Calu3 (cell line): ENCODE results near the gene TNFRSF17. TPM values are rescaled to one million over a fixed set of nuclear protein-coding genes. Genes with fewer than 3 reads are reported as not detected.

Experiments used
- BruUV-seq: library from RNA; stranded (reverse); fragments of 400-500 nt; replicated peaks from 2 replicates; lab custom pipeline; 2021; lab: Mats Ljungman, UMichigan
- CTCF ChIA-PET: fragments of 300-600 bp; sonication (Branson Sonifier 250); formaldehyde crosslinking; loops from one replicate; lab custom pipeline; 2022; ENCODE audit warnings: antibody characterized with exemption; lab: Charles Lee
- DNase-seq: peaks from one replicate; pipeline ENCODE4 v3.0.0; 2022
- H3K27ac Mint-ChIP-seq: one replicate; pipeline ENCODE4 v1.8.0; 2022; ENCODE audit warnings: mixed read lengths; ENCODE audit not compliant: unreplicated experiment
- H3K27me3 Mint-ChIP-seq: one replicate; pipeline ENCODE4 v1.8.0; 2022; ENCODE audit warnings: mixed read lengths; ENCODE audit not compliant: unreplicated experiment
- H3K36me3 Mint-ChIP-seq: one replicate; pipeline ENCODE4 v1.8.0; 2022; ENCODE audit warnings: mild to moderate bottlenecking, moderate library complexity, mixed read lengths; ENCODE audit not compliant: insufficient read depth, unreplicated experiment
- H3K4me1 Mint-ChIP-seq: one replicate; pipeline ENCODE4 v1.8.0; 2022; ENCODE audit warnings: mild to moderate bottlenecking, low read depth, mixed read lengths; ENCODE audit not compliant: unreplicated experiment
- H3K4me3 Mint-ChIP-seq: one replicate; pipeline ENCODE4 v1.8.0; 2022; ENCODE audit warnings: mild to moderate bottlenecking, low read depth, moderate library complexity, mixed read lengths; ENCODE audit not compliant: unreplicated experiment
- H3K9me3 Mint-ChIP-seq: one replicate; pipeline ENCODE4 v1.8.0; 2022; ENCODE audit warnings: low read depth, mixed read lengths; ENCODE audit not compliant: unreplicated experiment
- intact Hi-C: fragments of 100-400 bp; cut with micrococcal nuclease; formaldehyde crosslinking; loops from one replicate; pipeline ENCODE4 v1.10.0; 2022; ENCODE audit not compliant: unreplicated experiment
- total RNA-seq: library from RNA; stranded (reverse); gene quantifications from 2 replicates; pipeline ENCODE4 v1.2.3, GENCODE V29; 2022
- TF ChIP-seq, protein P1 (sequence below): fragments of 200-600 bp; IDR thresholded peaks from one replicate; pipeline ENCODE4 v1.8.0; 2022; ENCODE audit warnings: antibody characterized with exemption; ENCODE audit not compliant: unreplicated experiment

TNFRSF17 gene
- total RNA-seq, 1 experiment from 2014 or later, result not detected

- CTCF ChIA-PET, result interaction anchor here (0.7 kb wide), 1 partner anchor 127 kb away, joined by 5 read pairs; no protein-coding TSS in a partner anchor
- TF ChIP-seq, protein P1, sequence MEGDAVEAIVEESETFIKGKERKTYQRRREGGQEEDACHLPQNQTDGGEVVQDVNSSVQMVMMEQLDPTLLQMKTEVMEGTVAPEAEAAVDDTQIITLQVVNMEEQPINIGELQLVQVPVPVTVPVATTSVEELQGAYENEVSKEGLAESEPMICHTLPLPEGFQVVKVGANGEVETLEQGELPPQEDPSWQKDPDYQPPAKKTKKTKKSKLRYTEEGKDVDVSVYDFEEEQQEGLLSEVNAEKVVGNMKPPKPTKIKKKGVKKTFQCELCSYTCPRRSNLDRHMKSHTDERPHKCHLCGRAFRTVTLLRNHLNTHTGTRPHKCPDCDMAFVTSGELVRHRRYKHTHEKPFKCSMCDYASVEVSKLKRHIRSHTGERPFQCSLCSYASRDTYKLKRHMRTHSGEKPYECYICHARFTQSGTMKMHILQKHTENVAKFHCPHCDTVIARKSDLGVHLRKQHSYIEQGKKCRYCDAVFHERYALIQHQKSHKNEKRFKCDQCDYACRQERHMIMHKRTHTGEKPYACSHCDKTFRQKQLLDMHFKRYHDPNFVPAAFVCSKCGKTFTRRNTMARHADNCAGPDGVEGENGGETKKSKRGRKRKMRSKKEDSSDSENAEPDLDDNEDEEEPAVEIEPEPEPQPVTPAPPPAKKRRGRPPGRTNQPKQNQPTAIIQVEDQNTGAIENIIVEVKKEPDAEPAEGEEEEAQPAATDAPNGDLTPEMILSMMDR, result no peak
- peaks cover 11% of the 10 kb centered on the region for H3K4me1 Mint-ChIP-seq
- H3K27ac Mint-ChIP-seq, result no peak overlapping the region
- H3K4me3 Mint-ChIP-seq, result no peak overlapping the region
- no peaks in the 10 kb centered on the region for H3K36me3 Mint-ChIP-seq
- H3K27me3 Mint-ChIP-seq, result no peaks in the 10 kb centered on the region
- DNase-seq, result no peak
- BruUV-seq, result no TSS peak
- intact Hi-C loops, result no loop called here
- H3K9me3 Mint-ChIP-seq, result no peaks in the 10 kb centered on the region
These were observed 27.8 kb downstream of the TNFRSF17 start for GRCh38 chr16:11992586-11993524.

DNA sequence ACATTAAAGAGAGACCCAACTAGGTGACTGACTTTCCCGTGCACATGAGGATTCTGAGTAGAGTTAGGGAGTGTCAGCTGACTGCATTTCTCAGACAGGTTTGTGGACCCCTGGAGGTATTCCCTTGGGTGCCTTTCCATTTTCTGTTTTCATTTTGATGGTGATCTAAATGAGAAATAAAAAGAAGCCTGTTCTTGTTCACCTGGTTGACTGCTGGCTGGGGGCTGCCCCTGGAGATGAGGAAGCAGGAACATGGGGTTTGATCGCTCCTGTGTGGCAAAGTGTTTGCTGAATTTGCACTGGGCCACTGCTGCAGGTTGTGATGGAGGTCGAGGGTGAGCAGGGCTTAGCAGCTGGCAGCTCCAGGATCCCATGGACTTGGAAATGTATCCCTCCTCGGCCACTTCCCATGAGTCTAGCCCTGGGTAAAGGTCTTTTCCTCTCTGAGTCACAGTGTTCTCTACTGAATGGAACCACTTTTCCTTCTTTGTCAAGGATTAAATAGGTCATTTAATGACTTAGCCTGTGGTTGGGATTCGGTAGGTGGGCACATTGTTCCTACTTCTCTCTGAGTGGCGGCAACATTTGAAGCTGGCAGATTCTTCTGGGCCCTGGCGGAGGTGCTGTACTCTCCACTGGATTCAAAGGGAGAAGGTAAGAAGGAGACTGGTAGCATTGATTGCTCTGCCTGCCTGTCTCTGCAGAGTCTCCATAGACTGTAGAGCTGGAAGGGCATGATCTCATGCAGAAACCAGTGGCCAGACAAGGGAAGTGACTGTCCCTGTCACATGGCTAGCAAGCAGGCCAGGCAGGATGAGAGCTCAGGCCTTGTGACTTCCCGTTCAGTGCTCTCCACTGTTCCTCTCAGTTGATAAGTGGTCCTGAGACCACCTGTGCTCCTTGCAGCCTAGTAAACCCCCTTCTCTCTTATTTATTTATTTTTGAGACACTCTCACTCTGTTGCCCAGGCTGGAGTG is 29.4 kb downstream of the TNFRSF17 start:
- H3K27me3 Mint-ChIP-seq, result no peaks in the 10 kb centered on the region
- no peak overlapping the region for H3K27ac Mint-ChIP-seq
- H3K4me1 Mint-ChIP-seq, result peaks cover 11% of the 10 kb centered on the region
- no peaks in the 10 kb centered on the region for H3K36me3 Mint-ChIP-seq
- DNase-seq, result no peak
- CTCF ChIA-PET, result interaction anchor here (1.0 kb wide), 1 partner anchor 73 kb away, joined by 3 read pairs; no protein-coding TSS in a partner anchor
- no peak overlapping the region for H3K4me3 Mint-ChIP-seq
- TF ChIP-seq, protein P1, result no peak
- intact Hi-C loops, result no loop called here
- no TSS peak for BruUV-seq
- H3K9me3 Mint-ChIP-seq, result no peaks in the 10 kb centered on the region

DNA sequence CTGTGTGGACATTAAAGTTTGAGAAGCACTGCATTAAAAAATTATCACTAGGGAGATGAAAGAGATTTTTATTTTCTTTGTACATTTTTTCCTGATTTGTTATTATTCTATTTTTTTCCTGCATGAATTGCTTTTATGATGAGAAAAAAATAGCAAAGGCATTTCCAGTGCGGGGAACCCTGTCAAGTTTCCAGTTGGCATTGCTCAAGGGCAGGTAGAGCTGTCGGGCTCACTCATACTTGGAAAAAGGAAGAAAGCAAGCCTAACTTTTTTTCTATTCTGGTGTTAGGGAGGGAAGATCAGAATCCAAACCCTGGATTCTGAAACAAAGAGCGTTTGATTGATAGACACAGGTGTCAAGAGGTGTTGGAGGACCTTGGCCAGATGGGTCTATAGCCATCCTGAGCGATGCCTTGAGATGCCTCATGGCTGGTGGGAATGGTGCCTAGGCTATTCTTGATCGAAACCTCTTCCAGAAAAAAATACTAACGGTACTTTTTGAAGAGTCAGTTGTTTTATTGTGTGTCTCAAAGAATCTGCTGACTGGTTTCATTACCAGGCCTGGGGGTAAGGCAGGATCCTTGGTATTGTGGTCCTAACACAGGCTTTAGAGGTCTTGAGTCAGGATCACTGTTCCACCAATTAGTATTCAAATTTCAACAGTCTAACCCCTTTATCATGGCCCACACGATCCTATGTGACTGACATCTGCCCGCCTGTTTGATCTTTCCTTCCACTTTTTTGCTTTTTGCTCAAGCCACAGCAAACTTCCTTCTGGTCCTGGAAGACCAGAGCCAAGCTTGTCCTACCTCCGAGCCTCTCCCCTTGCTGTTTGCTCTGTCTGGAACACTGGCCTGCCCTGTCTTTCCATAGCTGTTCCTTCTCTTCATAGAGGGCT is 31.7 kb downstream of the TNFRSF17 start:
- CTCF ChIA-PET, result interaction anchor here (0.7 kb wide), 1 partner anchor 1071 kb away, joined by 3 read pairs; no protein-coding TSS in a partner anchor
- H3K9me3 Mint-ChIP-seq, result no peaks in the 10 kb centered on the region
- H3K27ac Mint-ChIP-seq, result no peak overlapping the region
- no TSS peak for BruUV-seq
- H3K4me1 Mint-ChIP-seq, result peaks cover 11% of the 10 kb centered on the region
- H3K27me3 Mint-ChIP-seq, result no peaks in the 10 kb centered on the region
- no peak overlapping the region for H3K4me3 Mint-ChIP-seq
- intact Hi-C loops, result no loop called here
- TF ChIP-seq, protein P1, result no peak
- no peaks in the 10 kb centered on the region for H3K36me3 Mint-ChIP-seq
- DNase-seq, result no peak
